GM12865 (cell line): Measurements from ENCODE around the gene TRAK1.

Source experiments
- DNase-seq: peaks from one replicate; pipeline ENCODE4 v3.0.0; 2010; ENCODE audit warnings: low read depth
- H3K4me3 ChIP-seq: 2 replicates; pipeline ENCODE4 v1.5.1; 2011; ENCODE audit warnings: mild to moderate bottlenecking, low read depth, low read length, control low read depth
- TF ChIP-seq, protein P1 (sequence below): IDR thresholded peaks from 2 replicates; pipeline ENCODE4 v1.5.1; 2011; ENCODE audit warnings: low read length, control low read depth, low read depth, inconsistent platforms; ENCODE audit not compliant: insufficient read depth; ENCODE audit errors: missing control alignments

The TRAK1 gene

DNA sequence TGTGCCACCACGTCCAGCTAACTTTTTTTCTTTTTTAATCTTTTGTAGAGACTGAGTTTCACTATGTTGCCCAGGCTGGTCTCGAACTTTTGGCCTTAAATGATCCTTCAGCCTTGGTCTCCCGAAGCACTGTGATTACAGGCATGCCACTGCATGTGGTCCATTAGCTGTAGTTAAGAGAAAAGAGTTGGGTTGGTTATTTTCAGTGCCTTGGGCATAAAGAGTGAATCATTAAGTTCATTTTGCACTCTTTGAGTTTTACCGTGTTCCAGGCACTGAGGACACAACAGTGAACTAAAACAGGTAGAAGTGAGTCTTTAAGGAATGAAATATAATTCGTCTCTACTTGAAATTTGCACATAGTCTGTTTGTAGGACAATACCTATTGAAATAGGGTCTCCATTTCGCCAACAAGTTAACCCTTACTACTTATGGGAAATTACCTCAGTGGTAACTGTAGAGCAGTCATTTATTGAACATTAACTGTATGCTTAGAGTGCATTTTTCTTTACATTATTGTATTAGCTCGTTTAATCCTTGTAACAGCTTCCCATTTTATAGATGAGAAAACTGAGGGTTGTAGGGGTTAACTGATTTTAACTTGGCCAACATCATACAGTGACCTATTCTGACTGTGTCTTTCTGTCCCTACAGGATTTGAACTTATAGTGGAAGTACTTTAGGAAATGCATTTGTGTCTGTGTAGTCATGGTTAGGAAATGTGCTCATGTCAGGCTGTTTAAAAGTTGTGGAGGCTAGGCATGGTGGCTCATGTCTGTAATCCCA is 22.7 kb upstream of the TRAK1 start:
- TF ChIP-seq, protein P1, sequence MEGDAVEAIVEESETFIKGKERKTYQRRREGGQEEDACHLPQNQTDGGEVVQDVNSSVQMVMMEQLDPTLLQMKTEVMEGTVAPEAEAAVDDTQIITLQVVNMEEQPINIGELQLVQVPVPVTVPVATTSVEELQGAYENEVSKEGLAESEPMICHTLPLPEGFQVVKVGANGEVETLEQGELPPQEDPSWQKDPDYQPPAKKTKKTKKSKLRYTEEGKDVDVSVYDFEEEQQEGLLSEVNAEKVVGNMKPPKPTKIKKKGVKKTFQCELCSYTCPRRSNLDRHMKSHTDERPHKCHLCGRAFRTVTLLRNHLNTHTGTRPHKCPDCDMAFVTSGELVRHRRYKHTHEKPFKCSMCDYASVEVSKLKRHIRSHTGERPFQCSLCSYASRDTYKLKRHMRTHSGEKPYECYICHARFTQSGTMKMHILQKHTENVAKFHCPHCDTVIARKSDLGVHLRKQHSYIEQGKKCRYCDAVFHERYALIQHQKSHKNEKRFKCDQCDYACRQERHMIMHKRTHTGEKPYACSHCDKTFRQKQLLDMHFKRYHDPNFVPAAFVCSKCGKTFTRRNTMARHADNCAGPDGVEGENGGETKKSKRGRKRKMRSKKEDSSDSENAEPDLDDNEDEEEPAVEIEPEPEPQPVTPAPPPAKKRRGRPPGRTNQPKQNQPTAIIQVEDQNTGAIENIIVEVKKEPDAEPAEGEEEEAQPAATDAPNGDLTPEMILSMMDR: no peak
- DNase-seq: no peak
- no peak overlapping the region for H3K4me3 ChIP-seq

DNA sequence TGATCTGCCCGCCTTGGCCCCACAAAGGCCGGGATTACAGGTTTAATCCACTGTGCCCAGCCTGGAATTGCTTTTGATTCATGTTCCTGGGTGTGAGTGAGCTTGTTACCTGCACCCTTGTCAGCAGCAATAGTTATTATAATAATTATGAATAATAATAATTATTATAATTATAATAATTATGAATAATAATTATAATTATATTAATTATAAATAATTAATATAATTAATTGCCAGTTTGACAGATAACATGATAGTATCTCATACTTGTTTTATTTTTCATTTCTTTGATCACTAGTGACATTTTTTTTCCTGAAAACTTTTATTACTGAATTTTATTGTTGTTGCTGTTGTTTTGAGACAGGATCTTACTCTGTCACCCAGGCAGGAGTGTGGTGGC is 21.1 kb upstream of the TRAK1 start:
- TF ChIP-seq, protein P1: no peak
- no peak overlapping the region for H3K4me3 ChIP-seq
- no peak for DNase-seq

DNA sequence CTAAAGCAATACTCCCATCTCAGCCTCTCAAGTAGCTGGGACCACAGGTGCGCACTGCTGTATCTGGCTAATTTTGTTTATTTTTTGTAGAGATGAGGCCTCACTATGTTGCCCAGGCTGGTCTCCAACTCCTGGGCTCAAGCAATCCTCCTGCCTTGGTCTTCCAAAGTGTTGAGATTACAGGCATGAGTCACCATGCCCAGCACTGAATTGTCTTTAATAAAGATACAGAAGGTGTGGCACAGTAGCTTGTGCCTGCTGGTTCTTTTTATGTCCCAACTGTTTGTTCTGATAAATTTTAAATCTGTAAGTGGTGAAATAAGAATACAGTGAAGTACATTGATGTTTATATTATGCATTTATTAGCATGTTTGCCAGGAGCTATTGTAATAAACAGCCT is 20.6 kb upstream of the TRAK1 start:
- TF ChIP-seq, protein P1: no peak
- no peak overlapping the region for H3K4me3 ChIP-seq
- DNase-seq: no peak

DNA sequence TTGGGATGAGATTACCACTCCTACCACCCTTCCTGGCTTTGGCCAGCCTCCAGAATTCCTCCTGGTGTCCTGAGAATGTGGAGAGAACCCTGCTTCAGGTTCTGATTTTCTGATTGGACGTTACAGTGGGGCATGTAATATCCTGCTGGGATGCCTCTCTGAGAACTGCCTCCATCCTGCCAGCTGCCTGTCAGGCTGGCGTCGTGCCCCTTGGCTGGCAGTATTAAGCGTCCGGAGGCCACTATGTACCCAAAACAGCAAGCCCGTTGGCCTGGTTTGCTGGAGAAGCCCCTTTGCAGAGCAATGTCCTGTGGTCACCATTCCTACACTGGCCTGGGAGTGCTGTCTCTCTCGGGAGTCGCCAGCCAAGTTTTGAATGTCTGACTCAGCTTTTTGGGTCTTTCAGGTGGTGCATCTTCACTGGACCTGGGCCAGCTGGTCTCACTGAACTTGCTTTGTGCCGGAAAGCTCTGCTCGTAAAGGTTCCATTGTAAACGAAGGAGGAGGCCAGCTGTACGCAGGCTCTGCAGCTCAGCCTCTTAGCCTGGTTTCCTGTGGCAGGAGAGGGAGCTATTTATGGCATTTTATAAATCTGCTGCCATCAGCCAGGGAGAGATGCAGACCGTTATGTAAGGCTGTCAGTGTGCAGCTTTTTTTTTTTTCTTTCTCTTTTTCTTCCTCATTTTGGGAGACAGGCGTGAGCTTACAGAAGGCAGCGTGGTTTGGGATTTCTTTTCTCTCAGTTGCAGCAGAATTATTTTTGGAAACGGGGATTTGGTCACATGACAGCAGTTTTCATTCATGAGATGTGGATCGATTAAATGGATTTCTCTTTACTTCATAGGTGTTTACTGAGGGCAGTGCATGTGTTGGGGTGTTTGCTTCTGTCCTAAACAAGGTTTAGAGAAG is 19.0 kb upstream of the TRAK1 start:
- peak overlapping the region; percentile 5 for H3K4me3 ChIP-seq
- peak; percentile 84 for DNase-seq
- TF ChIP-seq, protein P1: no peak

DNA sequence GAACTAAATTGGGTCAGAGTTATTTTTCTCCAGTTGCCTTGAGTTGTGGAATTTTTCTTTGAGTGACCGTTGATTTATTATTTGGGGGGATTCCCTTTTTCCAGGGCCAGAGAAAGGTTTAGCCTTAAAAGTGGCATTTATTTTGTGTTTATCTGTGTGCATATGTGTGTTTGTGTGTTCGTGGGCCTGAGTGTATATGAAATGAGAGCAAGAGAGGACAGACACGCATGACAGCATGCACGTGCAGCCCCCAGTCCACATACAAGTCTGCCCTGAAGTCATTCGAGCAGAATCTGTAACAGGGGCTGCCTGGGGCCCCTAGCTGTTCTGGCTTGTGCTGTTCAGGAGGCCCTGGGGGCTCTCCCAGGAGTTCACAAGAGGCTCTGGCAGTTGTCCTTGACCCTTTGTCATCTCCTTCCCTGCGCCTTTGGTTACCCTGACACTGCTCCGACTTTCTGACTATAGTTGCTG is 18.3 kb upstream of the TRAK1 start:
- TF ChIP-seq, protein P1: no peak
- H3K4me3 ChIP-seq: no peak overlapping the region
- no peak for DNase-seq

DNA sequence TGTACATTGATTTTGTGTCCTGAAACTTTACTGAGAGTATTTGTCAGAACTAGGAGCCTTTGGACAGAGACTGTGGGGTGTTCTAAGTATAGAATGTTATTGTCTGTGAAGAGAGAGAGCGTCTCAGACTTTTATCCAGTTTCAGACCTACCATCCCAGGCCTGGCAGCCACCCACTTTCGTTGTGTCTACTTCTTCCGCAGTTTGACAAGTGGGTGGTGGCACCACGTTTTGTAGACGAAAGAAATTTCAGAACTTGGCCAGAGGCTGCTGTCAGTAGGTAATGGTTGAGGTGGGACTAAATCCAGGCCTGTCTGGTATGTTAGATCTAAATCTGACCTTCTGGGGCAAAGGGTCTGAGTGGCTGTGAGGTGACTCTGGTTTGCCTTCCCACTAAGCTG is 13.4 kb upstream of the TRAK1 start:
- H3K4me3 ChIP-seq: no peak overlapping the region
- TF ChIP-seq, protein P1: no peak

More for the DNA sequence above, 13.4 kb upstream of the TRAK1 start:
- no peak for DNase-seq
